ENCODE results near the gene TRMT44. TPM values are rescaled to one million over a fixed set of nuclear protein-coding genes. Genes with fewer than 3 reads are reported as not detected.

The TRMT44 gene
- total RNA-seq, 1 experiment from 2014 or later: 25.8 TPM

DNA sequence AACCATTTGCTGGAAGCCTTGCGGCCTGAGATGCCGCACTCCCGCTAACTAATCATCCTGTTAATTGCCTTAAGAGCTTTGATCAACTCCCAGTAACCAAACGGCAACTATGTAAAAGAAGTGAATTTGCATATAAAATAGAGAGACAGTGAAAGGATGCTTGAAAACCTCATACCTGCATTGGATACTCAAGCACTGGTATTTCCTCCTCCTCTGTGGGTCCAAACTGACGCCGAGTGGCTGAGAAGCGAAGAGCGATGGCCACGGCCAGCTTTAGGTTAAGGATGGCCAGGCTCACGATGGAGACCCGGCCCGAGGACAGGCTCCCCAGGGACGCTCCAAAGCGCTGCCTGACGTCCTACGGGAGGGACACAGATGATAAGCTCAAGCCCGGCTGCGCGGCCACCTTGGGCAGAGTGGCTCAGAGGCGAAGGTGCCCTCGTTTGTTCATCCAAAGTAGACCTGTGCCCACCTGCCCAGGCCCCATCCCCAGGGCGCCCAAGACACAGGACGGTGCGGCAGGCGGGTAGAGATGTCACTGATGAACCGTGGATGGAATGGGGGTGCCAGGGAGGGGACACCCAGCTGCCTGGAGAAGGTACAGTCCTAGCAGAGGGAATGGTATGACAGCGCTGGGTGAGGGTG, 43.7 kb upstream of the TRMT44 start:
- Histone ChIP-seq H3K9me2 (ENCODE audit: insufficient read depth) (no peaks in the 10 kb centered on the region), H3K36me3 (ENCODE audit: control insufficient read depth in 1 of 2, insufficient read depth in 2 of 2, low read length in 2 of 2) (no peaks in the 10 kb centered on the region), H3K4me1 (ENCODE audit: control insufficient read depth in 1 of 2, insufficient read depth in 2 of 2, low read length in 2 of 2) (peaks cover 0 to 7% of the 10 kb centered on the region in 2 experiments; a peak in 2 of 4 replicates), H3K4me3 (replicated peaks in 1 of 2; ENCODE audit: low read depth in 1 of 2, low read length in 2 of 2) (no peak overlapping the region), H3K27ac (ENCODE audit: low read depth, low read length) (no peak overlapping the region), H3K79me2 (ENCODE audit: insufficient read depth, low read length) (no peaks in the 10 kb centered on the region), H3K9ac (ENCODE audit: low read length) (no peak overlapping the region), H2AFZ (ENCODE audit: low read depth, low read length, poor library complexity, severe bottlenecking) (no peak overlapping the region), H3K9me3 (ENCODE audit: control insufficient read depth in 1 of 2, insufficient read depth in 1 of 2, low read depth in 1 of 2, low read length in 2 of 2) (no peaks in the 10 kb centered on the region), H3K27me3 (ENCODE audit: insufficient read depth, low read length) (no peaks in the 10 kb centered on the region), H3K4me2 (ENCODE audit: low read length) (no peak overlapping the region), H4K20me1 (ENCODE audit: insufficient read depth) (no peaks in the 10 kb centered on the region)
- intact Hi-C loops (cut with micrococcal nuclease): no loop called here
- ChIA-PET RAD21 (ENCODE audit: low non-redundant PET in 1 of 2, low total read pairs in 2 of 2, uncharacterized antibody in 2 of 2, unreplicated experiment in 2 of 2) (no interaction called here), CTCF (no interaction called here), POLR2A (no interaction called here)
- ATAC-seq (no peak), DNase-seq (ENCODE audit: low read depth, low spot score) (no peak)
- TF ChIP-seq EGR1 (IDR thresholded peaks at IDR 0.05; ENCODE audit: low read depth): no peak
- no peak for TF ChIP-seq ZFX (IDR thresholded peaks at IDR 0.05)
- TF ChIP-seq SIN3A (IDR thresholded peaks at IDR 0.05; ENCODE audit: low read depth): no peak
- no peak for TF ChIP-seq ZNF274 (IDR thresholded peaks at IDR 0.05; ENCODE audit: low read depth, low read length)
- TF ChIP-seq SRF (IDR thresholded peaks at IDR 0.05; ENCODE audit: low read depth): no peak
- TF ChIP-seq ELF1 (IDR thresholded peaks at IDR 0.05; ENCODE audit: borderline replicate concordance, low read depth): no peak
- no peak for TF ChIP-seq SP1 (IDR thresholded peaks at IDR 0.05; ENCODE audit: low read depth)
- TF ChIP-seq, protein P1, sequence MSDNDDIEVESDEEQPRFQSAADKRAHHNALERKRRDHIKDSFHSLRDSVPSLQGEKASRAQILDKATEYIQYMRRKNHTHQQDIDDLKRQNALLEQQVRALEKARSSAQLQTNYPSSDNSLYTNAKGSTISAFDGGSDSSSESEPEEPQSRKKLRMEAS (IDR thresholded peaks at IDR 0.05): no peak
- TF ChIP-seq, protein P2, sequence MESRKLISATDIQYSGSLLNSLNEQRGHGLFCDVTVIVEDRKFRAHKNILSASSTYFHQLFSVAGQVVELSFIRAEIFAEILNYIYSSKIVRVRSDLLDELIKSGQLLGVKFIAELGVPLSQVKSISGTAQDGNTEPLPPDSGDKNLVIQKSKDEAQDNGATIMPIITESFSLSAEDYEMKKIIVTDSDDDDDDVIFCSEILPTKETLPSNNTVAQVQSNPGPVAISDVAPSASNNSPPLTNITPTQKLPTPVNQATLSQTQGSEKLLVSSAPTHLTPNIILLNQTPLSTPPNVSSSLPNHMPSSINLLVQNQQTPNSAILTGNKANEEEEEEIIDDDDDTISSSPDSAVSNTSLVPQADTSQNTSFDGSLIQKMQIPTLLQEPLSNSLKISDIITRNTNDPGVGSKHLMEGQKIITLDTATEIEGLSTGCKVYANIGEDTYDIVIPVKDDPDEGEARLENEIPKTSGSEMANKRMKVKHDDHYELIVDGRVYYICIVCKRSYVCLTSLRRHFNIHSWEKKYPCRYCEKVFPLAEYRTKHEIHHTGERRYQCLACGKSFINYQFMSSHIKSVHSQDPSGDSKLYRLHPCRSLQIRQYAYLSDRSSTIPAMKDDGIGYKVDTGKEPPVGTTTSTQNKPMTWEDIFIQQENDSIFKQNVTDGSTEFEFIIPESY (IDR thresholded peaks at IDR 0.05; ENCODE audit: extremely low read depth, insufficient replicate concordance, low read length): no peak
- TF ChIP-seq, protein P3, sequence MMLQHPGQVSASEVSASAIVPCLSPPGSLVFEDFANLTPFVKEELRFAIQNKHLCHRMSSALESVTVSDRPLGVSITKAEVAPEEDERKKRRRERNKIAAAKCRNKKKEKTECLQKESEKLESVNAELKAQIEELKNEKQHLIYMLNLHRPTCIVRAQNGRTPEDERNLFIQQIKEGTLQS (IDR thresholded peaks at IDR 0.05): no peak
- no peak for TF ChIP-seq JUND (IDR thresholded peaks at IDR 0.05)
- BruUV-seq (replicated peaks): no TSS peak
